Neuronal stem cell (in vitro differentiated cells): Measurements from ENCODE around the gene CYP2D6.
"Not testable (repeated sequence)": the region's sequence is repeated elsewhere in the genome, so short reads cannot be mapped to it uniquely, and the experiment has no call there.

Experiments used
- DNase-seq: peaks from one replicate; pipeline ENCODE4 v3.0.0-alpha.2; 2013; ENCODE audit warnings: low spot score
- H2AFZ ChIP-seq: one replicate; pipeline ENCODE4 v1.6.1; 2013; ENCODE audit warnings: mild to moderate bottlenecking, low read length, inconsistent platforms
- H2AK5ac ChIP-seq: 2 replicates; pipeline ENCODE4 v1.6.1; 2013; ENCODE audit warnings: low read depth, mild to moderate bottlenecking, inconsistent platforms, low read length, moderate library complexity, mixed read lengths
- H2BK120ac ChIP-seq: 2 replicates; pipeline ENCODE4 v1.6.1; 2013; ENCODE audit warnings: low read depth, mild to moderate bottlenecking, inconsistent platforms, low read length, moderate library complexity, mixed read lengths
- H2BK12ac ChIP-seq: one replicate; pipeline ENCODE4 v1.6.1; 2013; ENCODE audit warnings: low read length, inconsistent platforms
- H2BK15ac ChIP-seq: 2 replicates; pipeline ENCODE4 v1.6.1; 2013; ENCODE audit warnings: mild to moderate bottlenecking, low read length, inconsistent platforms, mixed read lengths
- H2BK5ac ChIP-seq: one replicate; pipeline ENCODE4 v1.6.1; 2013; ENCODE audit warnings: inconsistent platforms, mild to moderate bottlenecking, low read length, moderate library complexity
- H3K14ac ChIP-seq: one replicate; pipeline ENCODE4 v1.6.1; 2013; ENCODE audit warnings: low read length, inconsistent platforms
- H3K18ac ChIP-seq: 2 replicates; pipeline ENCODE4 v1.6.1; 2013; ENCODE audit warnings: low read length, inconsistent platforms
- H3K23ac ChIP-seq: 2 replicates; pipeline ENCODE4 v1.6.1; 2013; ENCODE audit warnings: low read depth, mild to moderate bottlenecking, mixed read lengths, low read length, inconsistent platforms; ENCODE audit not compliant: poor library complexity
- H3K27ac ChIP-seq: replicated peaks from 3 replicates; pipeline ENCODE4 v1.5.1; 2013; ENCODE audit warnings: low read length, inconsistent platforms
- H3K27me3 ChIP-seq, 3 experiments: 2 replicates each; pipeline ENCODE4 v1.6.1; 2013; ENCODE audit warnings: low read length in 3 of 3, mild to moderate bottlenecking in 2 of 3, inconsistent platforms in 1 of 3, low read depth in 1 of 3, mixed read lengths in 1 of 3, moderate library complexity in 1 of 3; ENCODE audit not compliant: control insufficient read depth in 3 of 3, insufficient read depth in 3 of 3
- H3K36me3 ChIP-seq, 2 donors: replicated peaks in 1 of 2; 2 replicates each; pipeline ENCODE4 v1.6.1; 2013; ENCODE audit warnings: low read length in 2 of 2; ENCODE audit not compliant: control insufficient read depth in 2 of 2, insufficient read depth in 2 of 2
- H3K4ac ChIP-seq: 2 replicates; pipeline ENCODE4 v1.6.1; 2013; ENCODE audit warnings: inconsistent platforms, mild to moderate bottlenecking, low read length, moderate library complexity
- H3K4me1 ChIP-seq, 2 donors: 1 replicate in 1 of 2; 2 replicates in 1 of 2; pipeline ENCODE4 v1.6.1; 2013; ENCODE audit warnings: low read length in 2 of 2, low read depth in 1 of 2; ENCODE audit not compliant: control insufficient read depth in 2 of 2, insufficient read depth in 1 of 2
- H3K4me2 ChIP-seq: one replicate; pipeline ENCODE4 v1.6.1; 2013; ENCODE audit warnings: mild to moderate bottlenecking, low read length, inconsistent platforms; ENCODE audit not compliant: insufficient read depth, poor library complexity, severe bottlenecking
- H3K4me3 ChIP-seq, 2 donors: 2 replicates each; pipeline ENCODE4 v1.5.1; 2013; ENCODE audit warnings: low read length in 2 of 2, mild to moderate bottlenecking in 2 of 2, inconsistent platforms in 1 of 2, moderate library complexity in 1 of 2
- H3K79me1 ChIP-seq: one replicate; pipeline ENCODE4 v1.6.1; 2013; ENCODE audit warnings: low read depth, mild to moderate bottlenecking, inconsistent platforms, low read length, moderate library complexity
- H3K9ac ChIP-seq: one replicate; pipeline ENCODE4 v1.6.1; 2013; ENCODE audit warnings: mild to moderate bottlenecking, low read depth, low read length, inconsistent platforms; ENCODE audit not compliant: poor library complexity
- H3K9me3 ChIP-seq, 2 donors: replicated peaks in 1 of 2; 2 replicates each; pipeline versions ENCODE3 to v1.6.1; 2013; ENCODE audit warnings: low read length in 2 of 2, mild to moderate bottlenecking in 2 of 2, inconsistent platforms in 1 of 2, low read depth in 1 of 2, mixed read lengths in 1 of 2, moderate library complexity in 1 of 2; ENCODE audit not compliant: control insufficient read depth in 2 of 2, insufficient read depth in 1 of 2
- H4K8ac ChIP-seq: one replicate; pipeline ENCODE4 v1.6.1; 2013; ENCODE audit warnings: low read depth, mild to moderate bottlenecking, inconsistent platforms, low read length, moderate library complexity
- H4K91ac ChIP-seq: one replicate; pipeline ENCODE4 v1.6.1; 2013; ENCODE audit warnings: low read length, low read depth, mild to moderate bottlenecking, inconsistent platforms; ENCODE audit not compliant: poor library complexity
- WGBS, 2 donors: extraction: QIAGEN DNeasy Blood & Tissue Kit; methylation state at CpG; one replicate each; pipeline ENCODE4 v1.1.7; 2013; ENCODE audit warnings: missing lambda C conversion rate in 2 of 2, mixed read lengths in 1 of 2; ENCODE audit not compliant: insufficient read length in 2 of 2, insufficient replicate concordance in 1 of 2; ENCODE audit errors: extremely low coverage in 2 of 2; 5-methylcytosine and 5-hydroxymethylcytosine counted together

Gene CYP2D6

GRCh38 chr22:42138972-42139371, 8.4 kb upstream of the CYP2D6 start:
- no peaks in the 10 kb centered on the region for H3K4me1 ChIP-seq
- no peak overlapping the region for H2BK120ac ChIP-seq
- H2AK5ac ChIP-seq = no peak overlapping the region
- H3K4ac ChIP-seq = no peak overlapping the region
- no peak overlapping the region for H3K9ac ChIP-seq
- H4K8ac ChIP-seq = no peak overlapping the region
- H2AFZ ChIP-seq = no peak overlapping the region
- no peaks in the 10 kb centered on the region for H3K27me3 ChIP-seq
- DNase-seq = no peak
- no peak overlapping the region for H3K4me3 ChIP-seq
- no peak overlapping the region for H3K27ac ChIP-seq
- H3K14ac ChIP-seq = no peak overlapping the region
- H2BK15ac ChIP-seq = no peak overlapping the region
- no CpG with 5 or more reads among the region's 2 CpGs for WGBS, 2 donors
- no peak overlapping the region for H3K18ac ChIP-seq
- H2BK12ac ChIP-seq = no peak overlapping the region
- H3K4me2 ChIP-seq = no peak overlapping the region
- no peak overlapping the region for H2BK5ac ChIP-seq
- peaks cover 2% of the 10 kb centered on the region for H3K79me1 ChIP-seq
- H3K9me3 ChIP-seq = peaks cover 3 to 5% of the 10 kb centered on the region in 2 donors
- H3K36me3 ChIP-seq = peaks cover 4 to 9% of the 10 kb centered on the region in 2 donors
- no peak overlapping the region for H3K23ac ChIP-seq
- H4K91ac ChIP-seq = no peak overlapping the region

- DNase-seq = no peak
- no peak overlapping the region for H2BK12ac ChIP-seq
- no peak overlapping the region for H2BK120ac ChIP-seq
- peaks cover 4 to 9% of the 10 kb centered on the region in 2 donors for H3K36me3 ChIP-seq
- WGBS, 2 donors = no CpG with 5 or more reads among the region's 31 CpGs
- H4K91ac ChIP-seq = no peak overlapping the region
- peak overlapping the region; percentile 53 for H2BK5ac ChIP-seq
- H3K27me3 ChIP-seq = no peaks in the 10 kb centered on the region
- no peaks in the 10 kb centered on the region for H3K4me1 ChIP-seq
- H3K18ac ChIP-seq = no peak overlapping the region
- H2BK15ac ChIP-seq = no peak overlapping the region
- H3K79me1 ChIP-seq = peaks cover 2% of the 10 kb centered on the region
- no peak overlapping the region for H3K23ac ChIP-seq
- H4K8ac ChIP-seq = no peak overlapping the region
- peaks cover 3 to 5% of the 10 kb centered on the region in 2 donors for H3K9me3 ChIP-seq
- no peak overlapping the region for H2AK5ac ChIP-seq
- H3K4ac ChIP-seq = no peak overlapping the region
- peak overlapping the region; percentile 56 for H3K14ac ChIP-seq
- no peak overlapping the region for H3K4me2 ChIP-seq
- H2AFZ ChIP-seq = no peak overlapping the region
- H3K9ac ChIP-seq = no peak overlapping the region
- H3K27ac ChIP-seq = no peak overlapping the region
- H3K4me3 ChIP-seq = no peak overlapping the region
Observed at GRCh38 chr22:42138122-42138770, 7.6 kb upstream of the CYP2D6 start.

- not testable (repeated sequence) for H3K4ac ChIP-seq, H2BK15ac ChIP-seq, H4K8ac ChIP-seq, H3K18ac ChIP-seq, H3K9ac ChIP-seq, H3K4me3 ChIP-seq, H3K23ac ChIP-seq, H3K27ac ChIP-seq, H3K36me3 ChIP-seq, H3K4me1 ChIP-seq, H3K9me3 ChIP-seq, H4K91ac ChIP-seq, H2AK5ac ChIP-seq, H3K4me2 ChIP-seq, DNase-seq, H3K14ac ChIP-seq, H2BK5ac ChIP-seq, H2BK12ac ChIP-seq, H3K27me3 ChIP-seq, H2AFZ ChIP-seq, H2BK120ac ChIP-seq, H3K79me1 ChIP-seq
- WGBS, 2 donors = no CpG with 5 or more reads among the region's 4 CpGs
Observed at GRCh38 chr22:42135688-42136087, 5.1 kb upstream of the CYP2D6 start.

- Histone ChIP-seq H3K36me3 (peaks cover 2 to 6% of the 10 kb centered on the region in 2 donors), H2BK5ac (no peak overlapping the region), H3K4me2 (no peak overlapping the region), H3K14ac (no peak overlapping the region), H4K8ac (no peak overlapping the region), H2AK5ac (no peak overlapping the region), H3K4ac (no peak overlapping the region), H3K9ac (no peak overlapping the region), H3K23ac (no peak overlapping the region), H3K9me3 (peaks cover 5 to 7% of the 10 kb centered on the region in 2 donors), H3K27me3 (no peaks in the 10 kb centered on the region), H3K27ac (no peak overlapping the region), H2BK15ac (no peak overlapping the region), H3K4me1 (no peaks in the 10 kb centered on the region), H2BK120ac (no peak overlapping the region), H2BK12ac (no peak overlapping the region), H2AFZ (no peak overlapping the region), H3K79me1 (no peaks in the 10 kb centered on the region), H3K4me3 (no peak overlapping the region), H3K18ac (no peak overlapping the region), H4K91ac (no peak overlapping the region)
- no CpG with 5 or more reads among the region's 24 CpGs for WGBS, 2 donors
- no peak for DNase-seq
Observed at GRCh38 chr22:42134100-42135020, 3.8 kb upstream of the CYP2D6 start.
